Endothelial cell (in vitro differentiated cells): ENCODE measurements around the gene SGPP1. TPM values are rescaled to one million over a fixed set of nuclear protein-coding genes. Genes with fewer than 3 reads are reported as not detected.

ENCODE experiments used
- DNase-seq: peaks from one replicate; pipeline ENCODE4 v3.0.0; 2021; ENCODE audit warnings: low spot score
- H3K27ac Mint-ChIP-seq: one replicate; pipeline ENCODE4 v1.8.0; 2021; ENCODE audit warnings: mixed read lengths, inconsistent platforms; ENCODE audit not compliant: unreplicated experiment
- H3K27me3 Mint-ChIP-seq: one replicate; pipeline ENCODE4 v1.8.0; 2021; ENCODE audit warnings: mild to moderate bottlenecking, moderate library complexity, mixed read lengths, inconsistent platforms; ENCODE audit not compliant: unreplicated experiment
- H3K36me3 Mint-ChIP-seq: one replicate; pipeline ENCODE4 v1.8.0; 2021; ENCODE audit warnings: mild to moderate bottlenecking, low read depth, mixed read lengths, inconsistent platforms; ENCODE audit not compliant: unreplicated experiment
- H3K4me1 Mint-ChIP-seq: one replicate; pipeline ENCODE4 v1.8.0; 2021; ENCODE audit warnings: mild to moderate bottlenecking, mixed read lengths, inconsistent platforms; ENCODE audit not compliant: unreplicated experiment
- H3K4me3 Mint-ChIP-seq: one replicate; pipeline ENCODE4 v1.8.0; 2021; ENCODE audit warnings: mild to moderate bottlenecking, mixed read lengths, inconsistent platforms; ENCODE audit not compliant: unreplicated experiment
- H3K9me3 Mint-ChIP-seq: one replicate; pipeline ENCODE4 v1.8.0; 2021; ENCODE audit warnings: mixed read lengths, inconsistent platforms; ENCODE audit not compliant: unreplicated experiment
- CTCF ChIP-seq: fragments of 200-600 bp; sonication (generic); IDR thresholded peaks from one replicate; pipeline ENCODE4 v1.5.0; 2021; ENCODE audit warnings: antibody characterized with exemption; ENCODE audit not compliant: unreplicated experiment
- long read RNA-seq: library from polyadenylated mRNA; unstranded; transcript quantifications from one replicate; pipeline ENCODE4 v2.0.0, GENCODE V29; 2020; ENCODE audit not compliant: unreplicated experiment
- total RNA-seq: library from RNA; stranded (reverse); fragmentation: NEBNext Ultra II Directional; extraction: Animal tissue kit (Norgen Biotek cat#: 25700); gene quantifications from one replicate; pipeline ENCODE4 v1.2.1, GENCODE V29; 2021; ENCODE audit not compliant: unreplicated experiment

The SGPP1 gene
- total RNA-seq = 7.9 TPM
- long read RNA-seq = 0 reads

GRCh38 chr14:63727736-63728728, at the start of gene SGPP1:
Gene SGPP1, minus strand, starts transcription at chr14:63728065. Its CDS starts 121 bp downstream, at chr14:63727944.
- peak within 1 kb of the TSS; percentile 97 for H3K27ac Mint-ChIP-seq
- DNase-seq = peak; percentile 77
- peaks cover 14% of the 10 kb centered on the region for H3K4me1 Mint-ChIP-seq
- peak; percentile 39 for TF ChIP-seq CTCF
- no peaks in the 10 kb centered on the region for H3K27me3 Mint-ChIP-seq
- H3K36me3 Mint-ChIP-seq = peaks cover 8% of the 10 kb centered on the region
- H3K4me3 Mint-ChIP-seq = peak within 1 kb of the TSS; percentile 100
- H3K9me3 Mint-ChIP-seq = no peaks in the 10 kb centered on the region

GRCh38 chr14:63777024-63777423, 49.2 kb upstream of the SGPP1 start:
- no peak overlapping the region for H3K4me3 Mint-ChIP-seq
- no peaks in the 10 kb centered on the region for H3K9me3 Mint-ChIP-seq
- H3K36me3 Mint-ChIP-seq = no peaks in the 10 kb centered on the region
- no peak overlapping the region for H3K27ac Mint-ChIP-seq
- no peak for DNase-seq
- peaks cover 2% of the 10 kb centered on the region for H3K27me3 Mint-ChIP-seq
- no peak for TF ChIP-seq CTCF
- peaks cover 3% of the 10 kb centered on the region for H3K4me1 Mint-ChIP-seq

GRCh38 chr14:63773504-63773903, 45.6 kb upstream of the SGPP1 start:
- Mint-ChIP-seq H3K9me3 (no peaks in the 10 kb centered on the region), H3K27ac (no peak overlapping the region), H3K4me1 (peaks cover 3% of the 10 kb centered on the region), H3K4me3 (no peak overlapping the region), H3K36me3 (no peaks in the 10 kb centered on the region), H3K27me3 (no peaks in the 10 kb centered on the region)
- TF ChIP-seq CTCF = no peak
- DNase-seq = no peak

- Mint-ChIP-seq H3K4me3 (no peak overlapping the region), H3K9me3 (no peaks in the 10 kb centered on the region), H3K27ac (no peak overlapping the region), H3K4me1 (peaks cover 7% of the 10 kb centered on the region), H3K36me3 (no peaks in the 10 kb centered on the region), H3K27me3 (no peaks in the 10 kb centered on the region)
- peak; percentile 45 for TF ChIP-seq CTCF
- DNase-seq = peak; percentile 41
Observed at GRCh38 chr14:63770187-63770807, 42.4 kb upstream of the SGPP1 start.
